Measurements from ENCODE around the gene NOX3.
"Not testable (repeated sequence)": the region's sequence is repeated elsewhere in the genome, so short reads cannot be mapped to it uniquely, and the experiment has no call there.

Gene NOX3

DNA sequence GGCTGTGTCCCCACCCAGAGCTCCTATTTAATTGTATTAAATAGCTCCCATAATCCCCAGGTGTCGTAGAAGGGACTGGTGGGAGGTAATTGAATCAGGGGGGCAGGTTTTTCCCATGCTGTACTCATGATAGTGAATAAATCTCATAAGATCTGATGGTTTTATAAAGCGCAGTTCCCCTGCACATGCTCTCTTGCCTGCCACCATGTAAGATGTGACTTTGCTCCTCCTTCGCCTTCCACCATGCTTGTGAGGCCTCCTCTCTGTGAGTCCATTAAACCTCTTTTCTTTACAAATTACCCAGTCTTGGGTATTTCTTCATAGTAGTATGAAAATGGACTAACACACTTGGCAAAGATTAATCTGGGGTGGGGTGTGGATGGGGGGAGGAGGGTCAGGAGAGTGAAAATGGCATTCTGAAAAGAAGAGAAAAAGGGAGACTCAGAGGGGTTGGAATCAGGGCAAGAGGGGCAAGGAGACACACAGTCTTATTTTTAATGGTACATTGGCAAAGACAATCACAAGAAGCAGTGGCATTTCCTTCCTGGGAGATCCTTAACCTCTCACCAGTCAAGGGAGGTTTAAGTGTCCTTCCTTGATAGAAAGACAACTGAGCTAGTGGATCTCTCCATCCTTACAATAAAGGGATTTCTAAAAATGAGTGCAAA lies 37.5 kb upstream of the NOX3 start:
- no peak overlapping the region for H3K9ac ChIP-seq (ENCODE audit: insufficient read length)
- peak overlapping the region; percentile 83 for H3K27ac ChIP-seq
- TF ChIP-seq POLR2AphosphoS5 (IDR thresholded peaks at IDR 0.05; ENCODE audit: borderline replicate concordance, low read depth, low read length) (no peak), FOXP2 (optimal IDR thresholded peaks at IDR 0.05; ENCODE audit: control extremely low read depth, extremely low read length, insufficient read depth) (no peak), EZH2 (IDR thresholded peaks at IDR 0.05) (no peak)

DNA sequence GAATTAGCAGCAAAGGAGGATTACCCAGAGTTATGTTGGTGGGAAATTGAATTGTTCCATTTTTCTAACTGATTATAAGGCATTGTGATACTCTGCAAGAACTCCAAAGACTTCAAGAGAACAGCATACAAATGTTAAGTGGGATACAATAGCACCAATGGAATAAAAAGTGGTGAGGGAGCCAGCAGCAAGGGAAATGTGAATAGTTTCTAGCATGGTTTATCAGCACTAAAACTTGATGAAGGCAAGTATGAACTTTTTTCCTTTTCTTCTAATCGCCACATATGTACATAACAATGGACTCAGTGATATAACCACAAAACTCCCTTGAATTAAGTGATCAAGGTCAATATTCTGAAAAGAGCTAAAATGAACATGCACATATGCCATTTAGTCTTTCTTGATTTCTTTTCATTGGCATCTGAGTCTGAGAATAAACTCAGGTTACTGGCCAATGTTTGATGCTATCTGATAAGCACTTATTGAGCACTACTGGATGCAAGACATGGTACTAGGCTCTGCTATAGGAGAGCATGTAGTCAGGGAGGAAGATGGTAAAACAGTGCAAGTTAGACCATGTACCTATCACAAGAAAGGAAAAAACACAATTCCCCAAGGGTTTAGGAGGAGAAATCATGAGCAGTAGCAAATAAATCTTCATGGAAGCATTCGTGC lies 36.6 kb upstream of the NOX3 start:
- H3K9ac ChIP-seq (ENCODE audit: insufficient read length): no peak overlapping the region
- H3K27ac ChIP-seq: no peak overlapping the region
- TF ChIP-seq POLR2AphosphoS5 (IDR thresholded peaks at IDR 0.05; ENCODE audit: borderline replicate concordance, low read depth, low read length) (no peak), EZH2 (IDR thresholded peaks at IDR 0.05) (no peak), FOXP2 (optimal IDR thresholded peaks at IDR 0.05; ENCODE audit: control extremely low read depth, extremely low read length, insufficient read depth) (no peak)
- no peak overlapping the region for H3K4me3 ChIP-seq
- no peaks in the 10 kb centered on the region for H3K9me3 ChIP-seq (ENCODE audit: low read depth, low read length)
- no peak for DNase-seq (ENCODE audit: low read depth, low spot score)
- no peaks in the 10 kb centered on the region for H3K36me3 ChIP-seq (ENCODE audit: insufficient read depth, low read length)

More for the DNA sequence above, 37.5 kb upstream of the NOX3 start:
- no peak for DNase-seq (ENCODE audit: low read depth, low spot score)
- no peaks in the 10 kb centered on the region for H3K9me3 ChIP-seq (ENCODE audit: low read depth, low read length)
- H3K4me3 ChIP-seq: 0 out of 2 replicates have a peak overlapping the region, but pooled peaks have one; percentile 38
- H3K36me3 ChIP-seq (ENCODE audit: insufficient read depth, low read length): no peaks in the 10 kb centered on the region

DNA sequence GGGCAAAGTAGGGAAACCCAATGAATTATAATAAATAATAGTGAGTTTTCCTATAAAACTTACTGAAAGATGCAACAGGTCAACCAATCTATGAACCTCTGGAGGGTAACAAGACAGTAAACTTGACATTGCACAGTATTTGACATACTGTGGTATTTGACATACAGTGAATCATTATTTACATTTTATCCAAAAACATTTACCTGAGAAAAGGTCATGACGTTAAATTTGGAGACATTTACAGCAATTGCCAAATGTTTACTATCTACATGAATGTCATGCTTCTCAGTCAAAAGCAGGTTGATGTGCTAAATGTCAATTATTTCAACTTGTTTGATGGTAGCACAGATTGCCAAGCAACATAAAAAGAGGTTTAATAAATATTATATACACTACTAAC lies 35.8 kb upstream of the NOX3 start:
- Histone ChIP-seq H3K27ac (no peak overlapping the region), H3K36me3 (ENCODE audit: insufficient read depth, low read length) (no peaks in the 10 kb centered on the region), H3K9ac (ENCODE audit: insufficient read length) (no peak overlapping the region), H3K4me3 (no peak overlapping the region), H3K9me3 (ENCODE audit: low read depth, low read length) (no peaks in the 10 kb centered on the region)
- TF ChIP-seq EZH2 (IDR thresholded peaks at IDR 0.05): no peak
- no peak for TF ChIP-seq FOXP2 (optimal IDR thresholded peaks at IDR 0.05; ENCODE audit: control extremely low read depth, extremely low read length, insufficient read depth)
- TF ChIP-seq POLR2AphosphoS5 (IDR thresholded peaks at IDR 0.05; ENCODE audit: borderline replicate concordance, low read depth, low read length): no peak
- DNase-seq (ENCODE audit: low read depth, low spot score): no peak

DNA sequence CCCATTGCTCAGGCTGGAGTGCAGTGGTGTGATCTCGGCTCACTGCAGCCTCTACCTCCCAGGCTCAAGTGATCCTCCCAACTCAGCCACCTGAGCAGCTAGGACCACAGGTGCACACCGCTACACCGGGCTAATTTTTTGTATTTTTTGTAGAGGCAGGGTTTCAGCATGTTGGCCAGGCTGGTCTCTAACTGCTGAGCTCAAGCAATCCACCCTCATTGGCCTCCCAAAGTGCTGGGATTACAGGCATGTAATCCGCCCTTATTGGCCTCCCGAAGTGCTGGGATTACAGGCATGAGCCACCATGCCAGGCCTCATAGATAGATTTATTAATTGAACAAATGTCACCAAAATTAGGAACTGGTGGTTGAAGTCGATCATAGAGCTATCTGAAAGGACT lies 32.6 kb upstream of the NOX3 start:
- DNase-seq (ENCODE audit: low read depth, low spot score); H3K9me3 ChIP-seq (ENCODE audit: low read depth, low read length); H3K4me3 ChIP-seq; H3K36me3 ChIP-seq (ENCODE audit: insufficient read depth, low read length); H3K9ac ChIP-seq (ENCODE audit: insufficient read length); H3K27ac ChIP-seq: not testable (repeated sequence)

DNA sequence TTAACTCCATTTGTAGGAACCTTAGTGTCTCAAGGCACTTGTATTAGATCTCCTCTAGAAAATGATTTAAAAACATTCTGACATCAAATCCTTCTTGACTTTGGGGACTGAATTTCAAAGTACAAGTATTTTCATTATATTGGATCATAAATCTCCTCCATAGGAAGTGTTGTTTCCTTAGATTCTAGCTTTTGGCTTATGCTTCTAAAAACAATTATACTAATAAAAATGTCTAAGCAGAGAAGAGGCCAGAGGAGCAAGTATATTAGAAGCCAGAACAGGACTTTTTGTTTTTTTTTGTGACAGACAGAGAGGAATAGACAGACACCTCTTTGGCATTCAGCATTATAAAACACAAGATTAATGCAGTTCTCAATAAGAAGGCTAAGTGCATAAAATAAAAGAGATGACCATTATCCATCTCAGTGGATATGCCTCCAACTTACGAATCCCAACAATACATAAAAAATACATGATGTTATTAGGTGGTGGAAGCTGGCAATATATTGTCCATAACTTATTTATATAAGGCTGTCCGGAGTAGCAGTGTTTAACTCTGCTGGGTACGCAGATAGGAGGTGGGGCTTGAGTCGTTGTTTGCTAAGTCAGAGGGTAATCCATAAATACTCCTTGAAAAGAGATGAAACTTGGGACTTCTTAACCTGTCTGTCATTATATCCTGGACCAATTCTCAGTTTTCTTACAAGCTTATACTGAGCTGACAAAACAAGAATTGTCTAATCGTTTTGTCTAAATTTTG lies 31.9 kb upstream of the NOX3 start:
- Histone ChIP-seq H3K9me3 (ENCODE audit: low read depth, low read length) (no peaks in the 10 kb centered on the region), H3K9ac (ENCODE audit: insufficient read length) (no peak overlapping the region), H3K36me3 (ENCODE audit: insufficient read depth, low read length) (no peaks in the 10 kb centered on the region), H3K27ac (no peak overlapping the region), H3K4me3 (no peak overlapping the region)
- TF ChIP-seq POLR2AphosphoS5 (IDR thresholded peaks at IDR 0.05; ENCODE audit: borderline replicate concordance, low read depth, low read length) (no peak), FOXP2 (optimal IDR thresholded peaks at IDR 0.05; ENCODE audit: control extremely low read depth, extremely low read length, insufficient read depth) (no peak), EZH2 (IDR thresholded peaks at IDR 0.05) (no peak)
- DNase-seq (ENCODE audit: low read depth, low spot score): no peak

DNA sequence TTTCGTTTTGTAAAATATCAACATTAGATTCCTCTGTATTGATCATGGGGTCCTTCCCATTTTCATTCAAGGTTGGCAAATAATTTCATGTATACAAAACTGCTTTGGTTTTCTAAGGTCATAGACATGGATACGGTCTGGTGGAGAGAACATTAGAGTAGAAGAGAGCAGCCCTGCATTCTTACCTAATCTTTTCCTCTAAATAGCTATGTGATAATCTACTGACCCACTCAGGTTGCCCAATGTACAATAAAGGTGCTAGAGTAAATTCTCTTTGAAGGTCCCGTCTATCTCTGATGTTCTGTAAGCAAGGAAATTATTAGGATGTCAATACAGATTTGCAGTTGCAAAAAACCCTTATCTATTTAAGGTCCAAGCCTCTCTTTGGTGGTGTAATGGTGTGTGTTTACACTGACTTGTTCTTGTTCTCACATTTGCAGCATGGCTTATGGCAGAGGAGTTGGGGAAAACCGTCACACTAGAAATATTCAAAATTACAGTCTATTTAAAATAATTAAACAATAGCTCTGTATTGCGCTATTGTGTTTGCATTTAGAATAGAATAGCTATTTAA lies 31.2 kb upstream of the NOX3 start:
- Histone ChIP-seq H3K9me3 (ENCODE audit: low read depth, low read length) (no peaks in the 10 kb centered on the region), H3K27ac (no peak overlapping the region), H3K4me3 (no peak overlapping the region), H3K9ac (ENCODE audit: insufficient read length) (no peak overlapping the region), H3K36me3 (ENCODE audit: insufficient read depth, low read length) (no peaks in the 10 kb centered on the region)
- TF ChIP-seq EZH2 (IDR thresholded peaks at IDR 0.05): no peak
- TF ChIP-seq POLR2AphosphoS5 (IDR thresholded peaks at IDR 0.05; ENCODE audit: borderline replicate concordance, low read depth, low read length): no peak
- no peak for TF ChIP-seq FOXP2 (optimal IDR thresholded peaks at IDR 0.05; ENCODE audit: control extremely low read depth, extremely low read length, insufficient read depth)
- DNase-seq (ENCODE audit: low read depth, low spot score): no peak

DNA sequence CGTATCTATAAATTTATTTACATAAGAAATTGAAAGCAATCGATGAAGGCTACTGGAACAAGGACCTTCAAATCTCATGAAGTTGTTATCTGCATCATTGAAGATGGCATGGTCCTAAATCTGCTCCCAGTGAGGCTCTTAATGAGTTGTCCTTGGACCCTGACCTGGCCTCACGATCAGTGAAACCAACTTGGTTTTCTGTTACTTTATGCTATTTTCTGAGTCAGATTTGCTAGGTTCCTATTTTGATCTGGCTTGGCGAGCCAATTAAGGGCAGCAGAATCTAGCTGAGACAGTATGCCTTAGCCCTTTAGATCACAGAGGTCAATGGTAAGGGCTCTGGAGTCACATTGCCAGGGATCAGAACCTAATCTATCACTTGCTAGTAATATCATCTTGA lies 30.1 kb upstream of the NOX3 start:
- Histone ChIP-seq H3K9me3 (ENCODE audit: low read depth, low read length) (no peaks in the 10 kb centered on the region), H3K9ac (ENCODE audit: insufficient read length) (no peak overlapping the region), H3K27ac (no peak overlapping the region), H3K4me3 (no peak overlapping the region), H3K36me3 (ENCODE audit: insufficient read depth, low read length) (no peaks in the 10 kb centered on the region)
- TF ChIP-seq EZH2 (IDR thresholded peaks at IDR 0.05): no peak
- no peak for TF ChIP-seq POLR2AphosphoS5 (IDR thresholded peaks at IDR 0.05; ENCODE audit: borderline replicate concordance, low read depth, low read length)
- TF ChIP-seq FOXP2 (optimal IDR thresholded peaks at IDR 0.05; ENCODE audit: control extremely low read depth, extremely low read length, insufficient read depth): no peak
- no peak for DNase-seq (ENCODE audit: low read depth, low spot score)

DNA sequence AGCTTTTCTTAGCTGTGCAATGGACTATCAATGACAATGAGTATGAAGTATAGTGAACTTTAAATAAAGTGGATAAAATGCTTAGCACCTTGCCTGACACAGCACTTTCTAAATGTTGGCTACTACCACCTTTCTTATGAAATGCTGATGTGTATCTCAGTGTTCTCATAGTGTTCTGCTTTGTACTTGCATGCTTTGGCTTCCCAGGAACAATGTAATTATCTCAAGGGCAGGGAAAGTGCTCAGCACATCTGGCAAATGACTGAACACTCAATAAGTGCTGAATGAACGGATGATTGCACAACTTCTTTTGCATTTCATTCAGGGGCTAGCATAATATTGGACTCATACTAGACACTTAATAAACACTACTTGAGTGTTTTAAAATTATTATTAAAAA lies 28.2 kb upstream of the NOX3 start:
- no peaks in the 10 kb centered on the region for H3K36me3 ChIP-seq (ENCODE audit: insufficient read depth, low read length)
- H3K9me3 ChIP-seq (ENCODE audit: low read depth, low read length): no peaks in the 10 kb centered on the region; the same call in 1 of the 2 replicates
- H3K4me3 ChIP-seq: no peak overlapping the region
- no peak overlapping the region for H3K9ac ChIP-seq (ENCODE audit: insufficient read length)
- no peak overlapping the region for H3K27ac ChIP-seq
- DNase-seq (ENCODE audit: low read depth, low spot score): no peak
- TF ChIP-seq FOXP2 (optimal IDR thresholded peaks at IDR 0.05; ENCODE audit: control extremely low read depth, extremely low read length, insufficient read depth): no peak
- no peak for TF ChIP-seq EZH2 (IDR thresholded peaks at IDR 0.05)
- no peak for TF ChIP-seq POLR2AphosphoS5 (IDR thresholded peaks at IDR 0.05; ENCODE audit: borderline replicate concordance, low read depth, low read length)
